IPS-20b (cell line): ENCODE data around the gene ASB8.

Experiments used
- H3K27ac ChIP-seq: one replicate; pipeline ENCODE4 v1.5.1; 2013; ENCODE audit warnings: low read length
- H3K27me3 ChIP-seq: 2 replicates; pipeline ENCODE4 v1.6.1; 2013; ENCODE audit warnings: mild to moderate bottlenecking, low read length, inconsistent platforms; ENCODE audit not compliant: insufficient read depth
- H3K36me3 ChIP-seq: 2 replicates; pipeline ENCODE4 v1.6.1; 2013; ENCODE audit warnings: low read depth, mild to moderate bottlenecking, inconsistent platforms, low read length, moderate library complexity; ENCODE audit not compliant: insufficient read depth
- H3K4me1 ChIP-seq: 2 replicates; pipeline ENCODE4 v1.6.1; 2013; ENCODE audit warnings: mild to moderate bottlenecking, control low read depth, inconsistent platforms, low read length, moderate library complexity; ENCODE audit not compliant: insufficient read depth
- H3K4me3 ChIP-seq: 2 replicates; pipeline ENCODE4 v1.5.1; 2013; ENCODE audit warnings: mild to moderate bottlenecking, low read length, inconsistent platforms
- H3K9ac ChIP-seq: 2 replicates; pipeline ENCODE4 v1.6.1; 2013; ENCODE audit warnings: low read depth, mild to moderate bottlenecking, inconsistent platforms, low read length, moderate library complexity
- H3K9me3 ChIP-seq: 2 replicates; pipeline ENCODE4 v1.6.1; 2013; ENCODE audit warnings: mild to moderate bottlenecking, low read depth, low read length, inconsistent platforms; ENCODE audit not compliant: insufficient read depth

ASB8 gene

GRCh38 chr12:48157018-48157888, at the start of gene ASB8:
Gene ASB8 (minus strand): TSS chr12:48157515. CDS start chr12:48153496, 4,019 bp downstream.
- 0 out of 2 replicates have a peak, but pooled peaks cover 3% of the 10 kb centered on the region for H3K36me3 ChIP-seq
- H3K4me3 ChIP-seq, result peak within 1 kb of the TSS; percentile 91
- no peaks in the 10 kb centered on the region for H3K9me3 ChIP-seq
- H3K4me1 ChIP-seq, result peaks cover 5% of the 10 kb centered on the region; the same call in 1 of the 2 replicates
- no peaks in the 10 kb centered on the region; the same call in 1 of the 2 replicates for H3K27me3 ChIP-seq
- peak within 1 kb of the TSS; percentile 68; the same call in 1 of the 2 replicates for H3K9ac ChIP-seq
- peak within 1 kb of the TSS; percentile 10 for H3K27ac ChIP-seq

- Histone ChIP-seq H3K27ac (no peak within 1 kb of the TSS), H3K4me3 (no peak within 1 kb of the TSS), H3K27me3 (peaks cover 70% of the 10 kb centered on the region), H3K9me3 (peaks cover 32% of the 10 kb centered on the region), H3K36me3 (no peaks in the 10 kb centered on the region), H3K9ac (no peak within 1 kb of the TSS), H3K4me1 (no peaks in the 10 kb centered on the region)
These were observed 45.9 kb upstream of the ASB8 start, which contains the start of gene OR10AD1 for GRCh38 chr12:48203192-48203591. Gene OR10AD1 (minus strand): TSS chr12:48203292. CDS start chr12:48203292, 0 bp downstream.

GRCh38 chr12:48202766-48203165, 45.5 kb upstream of the ASB8 start:
- Histone ChIP-seq H3K9me3 (peaks cover 28% of the 10 kb centered on the region), H3K4me1 (no peaks in the 10 kb centered on the region), H3K36me3 (no peaks in the 10 kb centered on the region), H3K27ac (no peak overlapping the region), H3K9ac (no peak overlapping the region), H3K4me3 (no peak overlapping the region), H3K27me3 (peaks cover 70% of the 10 kb centered on the region)

- peaks cover 79% of the 10 kb centered on the region for H3K27me3 ChIP-seq
- no peaks in the 10 kb centered on the region for H3K36me3 ChIP-seq
- no peak overlapping the region for H3K27ac ChIP-seq
- peaks cover 21% of the 10 kb centered on the region for H3K9me3 ChIP-seq
- H3K4me3 ChIP-seq, result no peak overlapping the region
- no peak overlapping the region for H3K9ac ChIP-seq
- peaks cover 4% of the 10 kb centered on the region for H3K4me1 ChIP-seq
These were observed 44.2 kb upstream of the ASB8 start for GRCh38 chr12:48201516-48201915.

- H3K9ac ChIP-seq, result no peak overlapping the region
- no peak overlapping the region for H3K27ac ChIP-seq
- H3K4me1 ChIP-seq, result peaks cover 4% of the 10 kb centered on the region
- H3K4me3 ChIP-seq, result no peak overlapping the region
- H3K27me3 ChIP-seq, result peaks cover 81% of the 10 kb centered on the region
- peaks cover 17% of the 10 kb centered on the region; the same call in 1 of the 2 replicates for H3K9me3 ChIP-seq
- H3K36me3 ChIP-seq, result no peaks in the 10 kb centered on the region
These were observed 43.8 kb upstream of the ASB8 start for GRCh38 chr12:48201091-48201490.

GRCh38 chr12:48199774-48200221, 42.5 kb upstream of the ASB8 start:
- H3K4me1 ChIP-seq, result peaks cover 4% of the 10 kb centered on the region
- H3K27ac ChIP-seq, result no peak overlapping the region
- H3K9me3 ChIP-seq, result peaks cover 4% of the 10 kb centered on the region; the same call in 1 of the 2 replicates
- H3K4me3 ChIP-seq, result no peak overlapping the region
- no peak overlapping the region for H3K9ac ChIP-seq
- H3K36me3 ChIP-seq, result no peaks in the 10 kb centered on the region
- H3K27me3 ChIP-seq, result peaks cover 90% of the 10 kb centered on the region

- H3K9ac ChIP-seq, result peak overlapping the region; percentile 90; the same call in 1 of the 2 replicates
- peaks cover 4% of the 10 kb centered on the region for H3K4me1 ChIP-seq
- no peaks in the 10 kb centered on the region for H3K36me3 ChIP-seq
- peaks cover 90% of the 10 kb centered on the region for H3K27me3 ChIP-seq
- H3K9me3 ChIP-seq, result no peaks in the 10 kb centered on the region
- H3K4me3 ChIP-seq, result peak overlapping the region; percentile 87
- H3K27ac ChIP-seq, result no peak overlapping the region
These were observed 41.7 kb upstream of the ASB8 start for GRCh38 chr12:48198985-48199384.

GRCh38 chr12:48198672-48198971, 41.3 kb upstream of the ASB8 start:
- peak overlapping the region; percentile 87 for H3K4me3 ChIP-seq
- H3K9me3 ChIP-seq, result no peaks in the 10 kb centered on the region
- H3K27ac ChIP-seq, result peak overlapping the region; percentile 57
- H3K4me1 ChIP-seq, result peaks cover 4% of the 10 kb centered on the region
- peak overlapping the region; percentile 90; the same call in 1 of the 2 replicates for H3K9ac ChIP-seq
- H3K27me3 ChIP-seq, result peaks cover 90% of the 10 kb centered on the region
- H3K36me3 ChIP-seq, result no peaks in the 10 kb centered on the region

GRCh38 chr12:48197971-48198671, 40.8 kb upstream of the ASB8 start:
- H3K27me3 ChIP-seq, result peaks cover 90% of the 10 kb centered on the region
- H3K4me1 ChIP-seq, result peaks cover 4% of the 10 kb centered on the region
- H3K4me3 ChIP-seq, result peak overlapping the region; percentile 87
- no peaks in the 10 kb centered on the region for H3K9me3 ChIP-seq
- H3K27ac ChIP-seq, result peak overlapping the region; percentile 57
- H3K9ac ChIP-seq, result peak overlapping the region; percentile 90
- no peaks in the 10 kb centered on the region for H3K36me3 ChIP-seq

- peak overlapping the region; percentile 78; the same call in 1 of the 2 replicates for H3K9ac ChIP-seq
- peak overlapping the region; percentile 87 for H3K4me3 ChIP-seq
- H3K9me3 ChIP-seq, result no peaks in the 10 kb centered on the region
- H3K27ac ChIP-seq, result no peak overlapping the region
- H3K4me1 ChIP-seq, result peaks cover 4% of the 10 kb centered on the region
- H3K27me3 ChIP-seq, result peaks cover 90% of the 10 kb centered on the region
- no peaks in the 10 kb centered on the region for H3K36me3 ChIP-seq
These were observed 40.2 kb upstream of the ASB8 start for GRCh38 chr12:48197549-48197970.

- Histone ChIP-seq H3K4me1 (peaks cover 4% of the 10 kb centered on the region), H3K36me3 (no peaks in the 10 kb centered on the region), H3K4me3 (no peak overlapping the region), H3K27me3 (peaks cover 84% of the 10 kb centered on the region), H3K9ac (no peak overlapping the region), H3K9me3 (no peaks in the 10 kb centered on the region), H3K27ac (no peak overlapping the region)
These were observed 37.5 kb upstream of the ASB8 start for GRCh38 chr12:48194799-48195201.
